Suppressor macrophage treated with lipopolysaccharide for 4 hours (primary cell): Measurements from ENCODE around the gene ZSWIM5.
"Not testable (repeated sequence)": the region's sequence is repeated elsewhere in the genome, so short reads cannot be mapped to it uniquely, and the experiment has no call there.

Experiments used
- DNase-seq: peaks from one replicate; pipeline ENCODE4 v3.0.0-alpha.2; 2020

Gene ZSWIM5

DNA sequence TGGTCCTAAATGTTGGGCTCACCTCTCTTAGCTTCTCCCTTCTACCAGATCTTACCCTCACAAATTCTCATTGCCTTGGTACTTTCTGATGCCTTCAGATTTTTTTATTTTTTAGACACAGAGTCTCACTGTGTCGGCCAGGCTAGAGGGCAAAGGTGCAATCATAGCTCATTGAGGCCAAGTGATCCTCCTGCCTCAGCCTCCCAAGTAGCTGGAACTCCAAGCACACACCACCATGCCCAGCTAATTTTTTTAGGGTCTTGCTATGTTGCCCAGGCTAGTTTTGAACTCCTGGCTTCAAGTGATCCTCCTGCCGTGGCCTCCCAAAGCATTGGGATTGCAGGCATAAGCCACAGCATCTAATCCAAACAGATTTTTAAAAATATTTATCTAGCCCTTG is 69.4 kb downstream of the ZSWIM5 start:
- DNase-seq: no peak

DNA sequence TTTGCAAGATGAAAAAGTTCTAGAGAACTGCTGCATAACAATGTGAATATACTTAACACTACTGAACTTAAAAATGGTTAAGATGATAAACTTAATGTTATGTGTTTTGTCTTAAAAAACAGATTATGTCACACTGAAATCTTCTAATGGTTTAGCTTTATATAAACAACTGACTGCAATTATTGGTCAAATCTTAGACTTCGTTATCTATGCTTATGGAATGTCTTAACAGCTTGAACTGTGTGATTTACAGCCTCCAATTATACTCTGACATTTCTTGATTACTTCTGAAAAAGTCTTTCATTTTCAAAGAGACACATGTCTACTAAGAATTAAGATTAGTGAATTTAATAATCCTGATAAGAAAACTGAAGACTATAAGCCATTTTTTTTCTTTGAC is 71.1 kb downstream of the ZSWIM5 start:
- no peak for DNase-seq

DNA sequence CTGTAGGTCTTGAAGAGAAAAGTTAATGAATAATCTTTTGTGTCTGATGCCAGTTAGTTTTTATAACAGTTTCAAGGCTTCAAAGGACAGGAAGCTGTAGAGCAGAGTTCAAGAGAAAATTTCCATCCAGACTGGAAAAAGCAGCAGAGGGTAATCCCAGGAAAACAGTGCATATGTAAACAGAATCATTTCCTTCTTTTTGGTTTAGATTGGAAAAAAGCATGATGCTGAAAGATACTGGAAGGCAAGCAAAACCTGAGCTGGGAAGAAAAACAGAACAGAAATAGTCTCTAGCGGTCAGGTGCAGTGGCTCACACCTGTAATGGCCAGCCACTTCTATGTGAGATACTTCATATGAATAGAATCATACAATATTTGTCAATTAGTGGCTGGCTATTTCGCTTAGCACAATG is 71.9 kb downstream of the ZSWIM5 start:
- no peak for DNase-seq

DNA sequence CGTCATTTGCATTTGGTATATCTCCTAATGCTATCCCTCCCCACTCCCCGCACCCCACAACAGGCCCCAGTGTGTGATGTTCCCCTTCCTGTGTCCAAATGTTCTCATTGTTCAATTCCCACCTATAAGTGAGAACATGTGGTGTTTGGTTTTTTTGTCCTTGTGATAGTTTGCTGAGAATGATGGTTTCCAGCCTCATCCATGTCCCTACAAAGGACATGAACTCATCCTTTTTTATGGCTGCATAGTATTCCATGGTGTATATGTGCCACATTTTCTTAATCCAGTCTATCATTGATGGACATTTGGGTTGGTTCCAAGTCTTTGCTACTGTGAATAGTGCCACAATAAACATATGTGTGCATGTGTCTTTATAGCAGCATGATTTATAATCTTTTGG is 73.7 kb downstream of the ZSWIM5 start:
- not testable (repeated sequence) for DNase-seq

- no peak for DNase-seq
These were observed 83.0 kb downstream of the ZSWIM5 start for GRCh38 chr1:45123358-45123757.

GRCh38 chr1:45122724-45123123 is 83.7 kb downstream of the ZSWIM5 start:
- DNase-seq: no peak

DNA sequence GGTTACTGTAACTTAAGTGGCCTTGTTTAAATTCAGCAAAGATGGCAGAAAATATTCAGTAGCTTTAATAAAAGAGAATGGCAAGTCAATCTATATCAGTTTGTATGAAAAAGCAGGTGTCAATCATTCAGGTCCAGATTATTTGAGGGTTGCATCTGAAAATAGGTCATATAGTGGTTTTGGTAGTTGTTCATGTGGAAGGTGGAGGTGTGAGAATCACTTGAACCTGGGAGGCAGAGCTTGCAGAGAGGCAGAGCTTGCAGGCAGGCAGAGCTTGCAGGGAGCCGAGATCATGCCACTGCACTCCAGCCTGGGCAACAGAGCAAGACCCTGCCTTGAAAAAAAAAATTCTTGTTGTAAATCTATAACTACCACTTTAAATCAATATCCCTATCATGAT is 88.6 kb downstream of the ZSWIM5 start:
- DNase-seq: no peak

DNA sequence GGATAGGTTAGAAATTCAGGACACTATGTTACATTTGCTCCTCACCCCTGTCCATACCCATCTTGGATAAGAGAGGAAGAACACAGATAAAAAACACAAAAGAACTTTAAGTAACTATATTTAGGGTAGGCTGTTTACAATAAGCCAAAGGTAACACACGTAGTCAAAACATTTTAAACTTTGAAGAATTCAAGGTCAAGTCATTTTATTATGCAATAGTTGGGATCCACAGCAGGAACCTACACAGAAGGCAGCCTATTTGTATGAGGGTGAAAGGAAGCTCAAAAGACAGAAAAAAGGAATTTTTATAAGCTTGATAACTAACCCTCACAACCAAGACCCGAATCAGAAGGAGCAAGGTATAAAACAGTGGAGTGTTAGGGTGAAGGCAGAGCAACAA is 89.6 kb downstream of the ZSWIM5 start:
- DNase-seq: no peak

DNA sequence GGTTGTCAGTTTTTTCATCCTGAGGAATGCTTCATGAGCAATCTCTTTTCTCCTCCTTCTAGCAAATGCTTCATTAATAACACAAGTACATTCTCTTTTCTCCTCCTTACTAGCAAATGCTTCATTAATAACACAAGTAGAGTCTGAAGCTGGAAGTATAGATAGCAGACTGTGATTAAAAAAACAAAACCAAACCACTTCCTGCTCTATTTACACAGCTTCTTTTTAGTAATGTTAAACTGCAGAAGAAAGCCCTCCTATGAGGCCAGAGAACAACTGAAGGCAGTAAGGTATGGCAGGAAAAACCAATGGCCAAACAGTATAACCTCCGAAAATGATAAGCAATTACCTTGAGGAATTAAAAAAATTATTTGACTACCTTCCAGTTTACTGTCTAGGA is 90.1 kb downstream of the ZSWIM5 start:
- no peak for DNase-seq

DNA sequence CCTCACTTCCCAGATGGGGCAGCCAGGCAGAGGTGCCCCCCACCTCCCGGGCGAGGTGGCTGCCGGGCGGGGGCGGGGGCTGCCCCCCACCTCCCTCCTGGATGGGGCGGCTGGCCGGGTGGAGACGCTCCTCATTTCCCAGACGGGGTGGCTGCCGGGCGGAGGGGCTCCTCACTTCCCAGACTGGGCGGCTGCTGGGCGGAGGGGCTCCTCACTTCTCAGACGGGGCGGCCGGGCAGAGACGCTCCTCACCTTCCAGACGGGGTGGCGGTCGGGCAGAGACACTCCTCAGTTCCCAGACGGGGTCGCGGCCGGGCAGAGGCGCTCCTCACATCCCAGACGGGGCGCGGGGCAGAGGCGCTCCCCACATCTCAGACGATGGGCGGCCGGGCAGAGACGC is 91.2 kb downstream of the ZSWIM5 start:
- not testable (repeated sequence) for DNase-seq

DNA sequence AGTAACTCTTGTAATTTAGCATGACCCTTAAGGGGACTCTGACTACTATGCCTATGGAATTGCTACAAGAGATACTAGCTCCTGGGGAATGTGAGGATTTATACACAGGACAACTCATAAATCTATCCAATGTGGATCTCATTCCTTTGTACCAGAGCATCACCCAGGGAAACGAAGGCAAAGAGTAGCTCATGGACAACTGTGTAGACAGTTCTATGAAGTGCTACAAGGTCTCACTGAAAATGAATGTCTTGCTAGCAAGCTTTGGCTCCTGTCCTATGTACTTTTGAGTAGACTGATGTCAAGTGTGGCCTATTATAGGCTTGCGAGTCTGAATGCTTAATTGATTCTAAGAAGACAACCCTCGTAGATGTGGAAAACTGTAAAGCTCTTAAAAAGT is 93.7 kb downstream of the ZSWIM5 start:
- no peak for DNase-seq

GRCh38 chr1:45111239-45111638 is 95.2 kb downstream of the ZSWIM5 start:
- DNase-seq: no peak

- DNase-seq: no peak
These were observed 98.6 kb downstream of the ZSWIM5 start for GRCh38 chr1:45107782-45108181.

DNA sequence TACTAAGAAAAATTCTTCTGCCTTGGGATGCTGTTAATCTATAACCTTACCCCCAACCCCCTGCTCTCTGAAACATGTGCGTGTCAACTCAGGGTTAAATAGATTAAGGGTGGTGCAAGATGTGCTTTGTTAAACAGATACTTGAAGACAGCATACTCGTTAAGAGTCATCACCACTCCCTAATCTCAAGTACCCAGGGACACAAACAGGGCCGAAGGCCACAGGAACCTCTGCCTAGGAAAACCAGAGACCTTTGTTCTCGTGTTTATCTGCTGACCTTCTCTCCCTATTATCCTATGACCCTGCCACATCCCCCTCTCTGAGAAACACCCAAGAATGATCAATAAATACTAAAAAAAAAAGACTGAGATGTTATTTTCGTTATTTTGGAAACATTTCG is 99.5 kb downstream of the ZSWIM5 start:
- DNase-seq: not testable (repeated sequence)

- not testable (repeated sequence) for DNase-seq
These were observed 100.3 kb downstream of the ZSWIM5 start for GRCh38 chr1:45106156-45106545.

DNA sequence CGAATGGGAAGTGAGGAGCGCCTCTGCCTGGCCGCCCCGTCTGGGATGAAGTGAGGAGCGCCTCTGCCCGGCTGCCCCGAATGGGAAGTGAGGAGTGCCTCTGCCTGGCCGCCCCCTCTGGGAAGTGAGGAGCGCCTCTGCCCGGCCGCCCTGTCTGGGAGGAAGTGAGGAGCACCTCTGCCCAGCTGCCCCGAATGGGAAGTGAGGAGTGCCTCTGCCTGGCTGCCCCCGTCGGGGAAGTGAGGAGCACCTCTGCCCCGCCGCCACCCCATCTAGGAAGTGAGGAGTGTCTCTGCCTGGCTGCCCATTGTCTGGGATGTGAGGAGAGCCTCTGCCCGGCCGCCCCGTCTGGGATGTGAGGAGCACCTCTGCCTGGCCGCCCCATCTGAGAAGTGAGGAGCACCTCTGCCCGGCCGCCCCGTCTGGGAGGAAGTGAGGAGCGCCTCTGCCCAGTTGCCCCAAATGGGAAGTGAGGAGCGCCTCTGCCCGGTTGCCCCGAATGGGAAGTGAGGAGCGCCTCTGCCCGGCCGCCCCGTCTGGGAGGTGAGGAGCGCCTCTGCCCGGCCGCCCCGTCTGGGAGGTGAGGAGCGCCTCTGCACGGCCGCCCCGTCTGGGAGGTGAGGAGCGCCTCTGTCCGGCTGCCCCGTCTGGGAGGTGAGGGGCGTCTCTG is 100.8 kb downstream of the ZSWIM5 start:
- DNase-seq: not testable (repeated sequence)

- DNase-seq: no peak
These were observed 102.9 kb downstream of the ZSWIM5 start for GRCh38 chr1:45103534-45103933.

DNA sequence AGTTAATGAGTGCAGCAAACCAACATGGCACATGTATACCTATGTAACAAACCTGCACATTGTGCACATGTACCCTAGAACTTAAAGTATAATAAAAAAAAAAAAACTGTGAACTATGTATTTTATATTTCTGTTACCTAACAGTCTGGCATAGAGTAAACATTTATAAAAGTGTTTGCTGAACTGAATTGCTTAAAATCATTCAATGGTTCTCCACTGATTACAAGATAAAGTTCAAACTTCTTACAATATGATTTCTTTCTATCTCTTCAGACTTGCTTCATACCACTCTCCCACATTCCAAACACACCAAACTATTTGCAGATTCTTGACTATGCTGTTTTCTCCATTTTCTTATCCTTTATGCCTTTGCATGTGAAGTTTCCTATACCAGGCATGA is 104.5 kb downstream of the ZSWIM5 start:
- DNase-seq: no peak

GRCh38 chr1:45101528-45101927 is 104.9 kb downstream of the ZSWIM5 start:
- DNase-seq: not testable (repeated sequence)

GRCh38 chr1:45097944-45098343 is 108.5 kb downstream of the ZSWIM5 start:
- no peak for DNase-seq

DNA sequence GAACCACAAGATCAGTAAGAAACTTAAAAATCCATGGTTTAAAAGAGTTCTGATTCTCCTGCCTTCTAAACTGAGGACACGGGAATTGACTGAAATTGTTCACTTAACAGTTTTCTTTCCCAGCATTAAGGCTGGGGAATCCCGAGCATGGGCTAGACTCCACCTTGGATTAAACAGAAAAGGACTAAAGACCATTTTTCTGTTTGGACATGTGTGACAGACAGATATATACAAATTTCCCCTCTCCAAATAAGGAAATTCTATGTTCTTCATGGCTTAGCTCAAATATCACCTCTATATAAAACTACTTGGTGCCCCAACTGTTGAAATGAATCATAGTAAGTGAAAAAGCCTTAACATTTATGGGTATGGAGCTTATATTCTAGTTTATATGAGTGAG is 109.3 kb downstream of the ZSWIM5 start:
- DNase-seq: no peak

DNA sequence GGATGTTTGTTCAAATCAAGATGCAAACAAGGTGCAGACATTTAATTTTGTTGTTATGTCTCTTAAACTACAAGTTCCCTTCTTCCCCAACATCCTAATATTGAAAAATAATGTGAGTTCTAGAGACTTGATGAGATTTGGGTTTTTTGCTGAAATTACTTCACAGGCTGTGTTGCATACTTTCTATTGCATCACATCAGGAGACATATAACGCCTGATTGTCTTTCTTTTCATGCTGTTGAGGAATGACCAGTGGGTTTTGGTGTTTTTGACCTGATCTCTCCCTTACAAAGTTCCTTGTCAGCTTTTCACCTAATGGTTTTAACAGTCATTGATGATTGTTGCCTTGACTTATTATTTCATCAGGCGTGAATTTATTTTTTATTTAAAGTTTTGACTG is 111.0 kb downstream of the ZSWIM5 start:
- DNase-seq: no peak

DNA sequence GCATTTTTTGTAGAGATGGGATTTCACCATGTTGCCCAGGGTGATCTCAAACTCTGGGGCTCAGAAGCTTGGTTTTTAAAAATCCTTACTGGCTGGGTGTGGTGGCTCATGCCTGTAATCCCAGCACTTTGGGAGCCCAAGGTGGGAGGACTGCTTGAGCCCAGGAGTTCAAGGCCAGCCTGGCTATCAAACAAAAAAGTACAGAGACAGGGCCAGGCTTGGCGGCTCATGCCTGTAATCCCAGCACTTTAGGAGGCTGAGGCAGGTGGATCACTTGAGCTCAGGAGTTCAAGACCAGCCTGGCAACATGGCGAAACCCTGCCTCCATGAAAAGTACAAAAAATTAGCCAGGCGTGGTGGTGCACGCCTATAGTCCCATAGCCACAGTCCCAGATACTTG is 112.0 kb downstream of the ZSWIM5 start:
- DNase-seq: not testable (repeated sequence)

- no peak for DNase-seq
These were observed 113.1 kb downstream of the ZSWIM5 start for GRCh38 chr1:45093334-45093733.

GRCh38 chr1:45089711-45090110 is 116.7 kb downstream of the ZSWIM5 start:
- no peak for DNase-seq

DNA sequence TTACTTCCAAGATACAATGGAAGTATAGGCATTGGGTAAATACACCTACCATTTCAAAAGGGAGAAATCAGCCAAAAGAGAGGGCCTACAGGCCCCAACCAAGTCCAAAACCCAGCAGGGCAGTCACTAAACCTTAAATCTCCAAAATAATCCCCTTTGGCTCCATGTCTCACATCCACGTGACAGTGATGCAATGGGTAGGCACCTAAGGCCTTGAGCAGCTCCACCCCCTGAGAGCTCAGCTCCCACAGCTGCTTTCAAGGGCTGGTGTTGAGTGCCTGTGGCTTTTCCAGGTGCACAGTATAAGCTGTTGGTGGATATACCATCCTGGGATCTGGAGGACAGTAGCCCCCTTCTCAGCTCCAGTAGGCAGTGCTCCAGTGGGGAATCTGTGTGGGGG is 121.8 kb downstream of the ZSWIM5 start:
- no peak for DNase-seq
